ENCODE data around the gene UBR4.

- TF ChIP-seq POLR2AphosphoS5 (IDR thresholded peaks at IDR 0.05; ENCODE audit: borderline replicate concordance, low read depth, low read length), result no peak
- TF ChIP-seq EZH2 (IDR thresholded peaks at IDR 0.05), result no peak
- TF ChIP-seq FOXP2 (optimal IDR thresholded peaks at IDR 0.05; ENCODE audit: control extremely low read depth, extremely low read length, insufficient read depth), result no peak
These were observed 160.3 kb downstream of the UBR4 start for GRCh38 chr1:19049798-19050197.

All from SK-N-MC (cell line).